ENCODE results near the gene NEK5.
"Not testable (repeated sequence)": the region's sequence is repeated elsewhere in the genome, so short reads cannot be mapped to it uniquely, and the experiment has no call there.

Gene NEK5

GRCh38 chr13:52112591-52112990 is 16.3 kb downstream of the NEK5 start:
- no peak overlapping the region for H3K9ac ChIP-seq (ENCODE audit: low read length in 5 of 5)
- no peaks in the 10 kb centered on the region for H3K9me3 ChIP-seq (ENCODE audit: control insufficient read depth in 5 of 5, low read length in 5 of 5)
- H3K4me3 ChIP-seq (ENCODE audit: low read depth in 1 of 5, low read length in 5 of 5), result no peak overlapping the region
- no peaks in the 10 kb centered on the region for H3K36me3 ChIP-seq (ENCODE audit: control insufficient read depth in 5 of 5, insufficient read depth in 5 of 5, low read length in 5 of 5)
- no peak overlapping the region for H3K27ac ChIP-seq (ENCODE audit: low read depth, low read length)
- no peaks in the 10 kb centered on the region for H3K27me3 ChIP-seq (ENCODE audit: control insufficient read depth in 5 of 5, insufficient read depth in 4 of 5, low read length in 5 of 5)
- H3K4me1 ChIP-seq (ENCODE audit: control insufficient read depth in 5 of 5, insufficient read depth in 5 of 5, low read length in 5 of 5), result no peaks in the 10 kb centered on the region

- Histone ChIP-seq H3K36me3 (ENCODE audit: control insufficient read depth in 5 of 5, insufficient read depth in 5 of 5, low read length in 5 of 5) (no peaks in the 10 kb centered on the region), H3K9ac (ENCODE audit: low read length in 5 of 5) (peak overlapping the region in 1 of 5 donors; percentile 11), H3K27me3 (ENCODE audit: control insufficient read depth in 5 of 5, insufficient read depth in 4 of 5, low read length in 5 of 5) (no peaks in the 10 kb centered on the region), H3K9me3 (ENCODE audit: control insufficient read depth in 5 of 5, low read length in 5 of 5) (no peaks in the 10 kb centered on the region), H3K4me1 (ENCODE audit: control insufficient read depth in 5 of 5, insufficient read depth in 5 of 5, low read length in 5 of 5) (no peaks in the 10 kb centered on the region), H3K27ac (ENCODE audit: low read depth, low read length) (no peak overlapping the region), H3K4me3 (ENCODE audit: low read depth in 1 of 5, low read length in 5 of 5) (no peak overlapping the region)
Observed at GRCh38 chr13:52109116-52109670, 19.7 kb downstream of the NEK5 start.

- H3K27me3 ChIP-seq (ENCODE audit: control insufficient read depth in 5 of 5, insufficient read depth in 4 of 5, low read length in 5 of 5), result no peaks in the 10 kb centered on the region
- no peaks in the 10 kb centered on the region for H3K36me3 ChIP-seq (ENCODE audit: control insufficient read depth in 5 of 5, insufficient read depth in 5 of 5, low read length in 5 of 5)
- H3K4me1 ChIP-seq (ENCODE audit: control insufficient read depth in 5 of 5, insufficient read depth in 5 of 5, low read length in 5 of 5), result no peaks in the 10 kb centered on the region
- no peak overlapping the region for H3K4me3 ChIP-seq (ENCODE audit: low read depth in 1 of 5, low read length in 5 of 5)
- no peak overlapping the region for H3K27ac ChIP-seq (ENCODE audit: low read depth, low read length)
- no peak overlapping the region for H3K9ac ChIP-seq (ENCODE audit: low read length in 5 of 5)
- no peaks in the 10 kb centered on the region for H3K9me3 ChIP-seq (ENCODE audit: control insufficient read depth in 5 of 5, low read length in 5 of 5)
Observed at GRCh38 chr13:52105841-52106240, 23.0 kb downstream of the NEK5 start.

GRCh38 chr13:52104624-52105023 is 24.2 kb downstream of the NEK5 start:
- no peaks in the 10 kb centered on the region for H3K4me1 ChIP-seq (ENCODE audit: control insufficient read depth in 5 of 5, insufficient read depth in 5 of 5, low read length in 5 of 5)
- H3K27me3 ChIP-seq (ENCODE audit: control insufficient read depth in 5 of 5, insufficient read depth in 4 of 5, low read length in 5 of 5), result no peaks in the 10 kb centered on the region
- no peaks in the 10 kb centered on the region for H3K9me3 ChIP-seq (ENCODE audit: control insufficient read depth in 5 of 5, low read length in 5 of 5)
- no peak overlapping the region for H3K27ac ChIP-seq (ENCODE audit: low read depth, low read length)
- no peaks in the 10 kb centered on the region for H3K36me3 ChIP-seq (ENCODE audit: control insufficient read depth in 5 of 5, insufficient read depth in 5 of 5, low read length in 5 of 5)
- H3K9ac ChIP-seq (ENCODE audit: low read length in 5 of 5), result no peak overlapping the region
- no peak overlapping the region for H3K4me3 ChIP-seq (ENCODE audit: low read depth in 1 of 5, low read length in 5 of 5)

GRCh38 chr13:52103386-52103785 is 25.5 kb downstream of the NEK5 start:
- H3K9ac ChIP-seq (ENCODE audit: low read length in 5 of 5), result no peak overlapping the region
- no peaks in the 10 kb centered on the region for H3K27me3 ChIP-seq (ENCODE audit: control insufficient read depth in 5 of 5, insufficient read depth in 4 of 5, low read length in 5 of 5)
- H3K9me3 ChIP-seq (ENCODE audit: control insufficient read depth in 5 of 5, low read length in 5 of 5), result no peaks in the 10 kb centered on the region
- no peak overlapping the region for H3K4me3 ChIP-seq (ENCODE audit: low read depth in 1 of 5, low read length in 5 of 5)
- no peaks in the 10 kb centered on the region for H3K36me3 ChIP-seq (ENCODE audit: control insufficient read depth in 5 of 5, insufficient read depth in 5 of 5, low read length in 5 of 5)
- no peaks in the 10 kb centered on the region for H3K4me1 ChIP-seq (ENCODE audit: control insufficient read depth in 5 of 5, insufficient read depth in 5 of 5, low read length in 5 of 5)
- no peak overlapping the region for H3K27ac ChIP-seq (ENCODE audit: low read depth, low read length)

GRCh38 chr13:52102423-52102822 is 26.4 kb downstream of the NEK5 start:
- not testable (repeated sequence) for H3K9me3 ChIP-seq (ENCODE audit: control insufficient read depth in 5 of 5, low read length in 5 of 5); H3K27me3 ChIP-seq (ENCODE audit: control insufficient read depth in 5 of 5, insufficient read depth in 4 of 5, low read length in 5 of 5); H3K36me3 ChIP-seq (ENCODE audit: control insufficient read depth in 5 of 5, insufficient read depth in 5 of 5, low read length in 5 of 5); H3K4me1 ChIP-seq (ENCODE audit: control insufficient read depth in 5 of 5, insufficient read depth in 5 of 5, low read length in 5 of 5); H3K9ac ChIP-seq (ENCODE audit: low read length in 5 of 5); H3K4me3 ChIP-seq (ENCODE audit: low read depth in 1 of 5, low read length in 5 of 5); H3K27ac ChIP-seq (ENCODE audit: low read depth, low read length)

- Histone ChIP-seq H3K9ac (ENCODE audit: low read length in 5 of 5) (no peak overlapping the region), H3K9me3 (ENCODE audit: control insufficient read depth in 5 of 5, low read length in 5 of 5) (no peaks in the 10 kb centered on the region), H3K27ac (ENCODE audit: low read depth, low read length) (no peak overlapping the region), H3K4me1 (ENCODE audit: control insufficient read depth in 5 of 5, insufficient read depth in 5 of 5, low read length in 5 of 5) (no peaks in the 10 kb centered on the region), H3K36me3 (ENCODE audit: control insufficient read depth in 5 of 5, insufficient read depth in 5 of 5, low read length in 5 of 5) (no peaks in the 10 kb centered on the region), H3K4me3 (ENCODE audit: low read depth in 1 of 5, low read length in 5 of 5) (no peak overlapping the region), H3K27me3 (ENCODE audit: control insufficient read depth in 5 of 5, insufficient read depth in 4 of 5, low read length in 5 of 5) (no peaks in the 10 kb centered on the region)
Observed at GRCh38 chr13:52097197-52097596, 31.7 kb downstream of the NEK5 start.

- Histone ChIP-seq H3K27me3 (ENCODE audit: control insufficient read depth in 5 of 5, insufficient read depth in 4 of 5, low read length in 5 of 5) (no peaks in the 10 kb centered on the region), H3K4me3 (ENCODE audit: low read depth in 1 of 5, low read length in 5 of 5) (no peak overlapping the region), H3K9me3 (ENCODE audit: control insufficient read depth in 5 of 5, low read length in 5 of 5) (no peaks in the 10 kb centered on the region), H3K36me3 (ENCODE audit: control insufficient read depth in 5 of 5, insufficient read depth in 5 of 5, low read length in 5 of 5) (no peaks in the 10 kb centered on the region), H3K9ac (ENCODE audit: low read length in 5 of 5) (no peak overlapping the region), H3K4me1 (ENCODE audit: control insufficient read depth in 5 of 5, insufficient read depth in 5 of 5, low read length in 5 of 5) (no peaks in the 10 kb centered on the region), H3K27ac (ENCODE audit: low read depth, low read length) (no peak overlapping the region)
Observed at GRCh38 chr13:52096748-52097147, 32.1 kb downstream of the NEK5 start.

GRCh38 chr13:52096062-52096461 is 32.8 kb downstream of the NEK5 start:
- H3K9ac ChIP-seq (ENCODE audit: low read length in 5 of 5), result no peak overlapping the region
- no peak overlapping the region for H3K27ac ChIP-seq (ENCODE audit: low read depth, low read length)
- H3K27me3 ChIP-seq (ENCODE audit: control insufficient read depth in 5 of 5, insufficient read depth in 4 of 5, low read length in 5 of 5), result no peaks in the 10 kb centered on the region
- no peaks in the 10 kb centered on the region for H3K9me3 ChIP-seq (ENCODE audit: control insufficient read depth in 5 of 5, low read length in 5 of 5)
- no peaks in the 10 kb centered on the region for H3K4me1 ChIP-seq (ENCODE audit: control insufficient read depth in 5 of 5, insufficient read depth in 5 of 5, low read length in 5 of 5)
- H3K36me3 ChIP-seq (ENCODE audit: control insufficient read depth in 5 of 5, insufficient read depth in 5 of 5, low read length in 5 of 5), result no peaks in the 10 kb centered on the region
- no peak overlapping the region for H3K4me3 ChIP-seq (ENCODE audit: low read depth in 1 of 5, low read length in 5 of 5)

- H3K4me3 ChIP-seq (ENCODE audit: low read depth in 1 of 5, low read length in 5 of 5), result no peak overlapping the region
- H3K4me1 ChIP-seq (ENCODE audit: control insufficient read depth in 5 of 5, insufficient read depth in 5 of 5, low read length in 5 of 5), result peaks cover 0 to 10% (median 0%) of the 10 kb centered on the region in 5 donors
- H3K27me3 ChIP-seq (ENCODE audit: control insufficient read depth in 5 of 5, insufficient read depth in 4 of 5, low read length in 5 of 5), result no peaks in the 10 kb centered on the region
- H3K27ac ChIP-seq (ENCODE audit: low read depth, low read length), result no peak overlapping the region
- no peaks in the 10 kb centered on the region for H3K36me3 ChIP-seq (ENCODE audit: control insufficient read depth in 5 of 5, insufficient read depth in 5 of 5, low read length in 5 of 5)
- H3K9me3 ChIP-seq (ENCODE audit: control insufficient read depth in 5 of 5, low read length in 5 of 5), result no peaks in the 10 kb centered on the region
- H3K9ac ChIP-seq (ENCODE audit: low read length in 5 of 5), result no peak overlapping the region
Observed at GRCh38 chr13:52092087-52092486, 36.8 kb downstream of the NEK5 start.

- Histone ChIP-seq H3K9ac (ENCODE audit: low read length in 5 of 5) (no peak overlapping the region), H3K27ac (ENCODE audit: low read depth, low read length) (no peak overlapping the region), H3K27me3 (ENCODE audit: control insufficient read depth in 5 of 5, insufficient read depth in 4 of 5, low read length in 5 of 5) (no peaks in the 10 kb centered on the region), H3K4me3 (ENCODE audit: low read depth in 1 of 5, low read length in 5 of 5) (no peak overlapping the region), H3K4me1 (ENCODE audit: control insufficient read depth in 5 of 5, insufficient read depth in 5 of 5, low read length in 5 of 5) (peaks cover 0 to 10% (median 0%) of the 10 kb centered on the region in 5 donors), H3K9me3 (ENCODE audit: control insufficient read depth in 5 of 5, low read length in 5 of 5) (no peaks in the 10 kb centered on the region), H3K36me3 (ENCODE audit: control insufficient read depth in 5 of 5, insufficient read depth in 5 of 5, low read length in 5 of 5) (no peaks in the 10 kb centered on the region)
Observed at GRCh38 chr13:52091473-52091872, 37.4 kb downstream of the NEK5 start.

Measured in subcutaneous abdominal adipose tissue (tissue), 5 donors.